Astrocyte (in vitro differentiated cells and primary cell): ENCODE data around the gene DCDC1. TPM values are rescaled to one million over a fixed set of nuclear protein-coding genes. Genes with fewer than 3 reads are reported as not detected.

Experiments used
- DNase-seq: peaks from one replicate; pipeline ENCODE4 v3.0.0-alpha.2; 2010; ENCODE audit warnings: low read depth
- FAIRE-seq: peaks from 2 replicates; lab custom pipeline; 2011; peaks lifted over from hg19 to GRCh38; lab: Jason Lieb, UNC
- H2AFZ ChIP-seq: 2 replicates; pipeline ENCODE4 v1.6.0; 2012; ENCODE audit warnings: low read depth, low read length, inconsistent platforms
- H3K27ac ChIP-seq: 2 replicates; pipeline ENCODE4 v1.5.1; 2011; ENCODE audit warnings: low read depth, low read length, inconsistent platforms
- H3K27me3 ChIP-seq: 2 replicates; pipeline ENCODE4 v1.6.0; 2011; ENCODE audit warnings: low read length, inconsistent platforms; ENCODE audit not compliant: insufficient read depth
- H3K36me3 ChIP-seq: 2 replicates; pipeline ENCODE4 v1.5.1; 2011; ENCODE audit warnings: low read length, inconsistent platforms; ENCODE audit not compliant: insufficient read depth
- H3K4me1 ChIP-seq: 2 replicates; pipeline ENCODE4 v1.5.1; 2011; ENCODE audit warnings: low read length, inconsistent platforms; ENCODE audit not compliant: insufficient read depth
- H3K4me2 ChIP-seq: 2 replicates; pipeline ENCODE4 v1.6.0; 2012; ENCODE audit warnings: low read length, inconsistent platforms
- H3K4me3 ChIP-seq: 2 replicates; pipeline ENCODE4 v1.5.1; 2011; ENCODE audit warnings: low read depth, mild to moderate bottlenecking, low read length, inconsistent platforms; ENCODE audit not compliant: insufficient read depth
- H3K79me2 ChIP-seq: 2 replicates; pipeline ENCODE4 v1.6.0; 2012; ENCODE audit warnings: mild to moderate bottlenecking, low read length, inconsistent platforms; ENCODE audit not compliant: insufficient read depth
- H3K9ac ChIP-seq: 2 replicates; pipeline ENCODE4 v1.6.0; 2012; ENCODE audit warnings: mild to moderate bottlenecking, low read length, inconsistent platforms
- H3K9me3 ChIP-seq: 2 replicates; pipeline ENCODE4 v1.5.1; 2012; ENCODE audit warnings: low read depth, mild to moderate bottlenecking, low read length, inconsistent platforms; ENCODE audit not compliant: insufficient read depth
- H4K20me1 ChIP-seq: 2 replicates; pipeline ENCODE4 v1.6.0; 2012; ENCODE audit warnings: low read length, inconsistent platforms; ENCODE audit not compliant: insufficient read depth
- H3K27ac Mint-ChIP-seq: one replicate; pipeline ENCODE4 v1.8.0; 2021; ENCODE audit warnings: mild to moderate bottlenecking, mixed read lengths; ENCODE audit not compliant: unreplicated experiment
- H3K27me3 Mint-ChIP-seq: one replicate; pipeline ENCODE4 v1.8.0; 2021; ENCODE audit warnings: low read depth, mixed read lengths; ENCODE audit not compliant: unreplicated experiment
- H3K36me3 Mint-ChIP-seq: one replicate; pipeline ENCODE4 v1.8.0; 2021; ENCODE audit warnings: low read depth, mixed read lengths; ENCODE audit not compliant: unreplicated experiment
- H3K4me1 Mint-ChIP-seq: one replicate; pipeline ENCODE4 v1.8.0; 2021; ENCODE audit warnings: low read depth, mixed read lengths; ENCODE audit not compliant: unreplicated experiment
- H3K4me3 Mint-ChIP-seq: one replicate; pipeline ENCODE4 v1.8.0; 2021; ENCODE audit warnings: mild to moderate bottlenecking, moderate library complexity, mixed read lengths; ENCODE audit not compliant: unreplicated experiment
- H3K9me3 Mint-ChIP-seq: one replicate; pipeline ENCODE4 v1.8.0; 2021; ENCODE audit warnings: mild to moderate bottlenecking, mixed read lengths; ENCODE audit not compliant: unreplicated experiment
- CTCF ChIP-seq: IDR thresholded peaks from 2 replicates; pipeline ENCODE4 v1.5.1; 2011; ENCODE audit warnings: low read depth, mild to moderate bottlenecking, inconsistent platforms, low read length, moderate library complexity; ENCODE audit not compliant: insufficient read depth
- EZH2 ChIP-seq: IDR thresholded peaks from 2 replicates; pipeline ENCODE4 v1.6.1; 2012; ENCODE audit warnings: mild to moderate bottlenecking, low read length, inconsistent platforms; ENCODE audit not compliant: insufficient read depth
- total RNA-seq: library from RNA; stranded (reverse); gene quantifications from 2 replicates; pipeline ENCODE4 v1.2.1, GENCODE V29; 2021

The DCDC1 gene
- total RNA-seq, 1 donor from 2014 or later, result 1.4 TPM

- Histone ChIP-seq H3K36me3 (no peaks in the 10 kb centered on the region), H3K4me1 (no peaks in the 10 kb centered on the region), H2AFZ (no peak overlapping the region), H3K27me3 (no peaks in the 10 kb centered on the region), H3K4me3 (no peak overlapping the region), H3K79me2 (no peaks in the 10 kb centered on the region), H3K4me2 (no peak overlapping the region), H3K9ac (no peak overlapping the region), H3K9me3 (no peaks in the 10 kb centered on the region), H4K20me1 (no peaks in the 10 kb centered on the region), H3K27ac (no peak overlapping the region)
- no peaks in the 10 kb centered on the region for H3K4me1 Mint-ChIP-seq
- no peak overlapping the region for H3K27ac Mint-ChIP-seq
- no peak for TF ChIP-seq CTCF
- no peak for TF ChIP-seq EZH2
- H3K4me3 Mint-ChIP-seq, result no peak overlapping the region
- H3K9me3 Mint-ChIP-seq, result no peaks in the 10 kb centered on the region
- H3K36me3 Mint-ChIP-seq, result no peaks in the 10 kb centered on the region
- H3K27me3 Mint-ChIP-seq, result no peaks in the 10 kb centered on the region
- FAIRE-seq (no peak), DNase-seq (no peak)
These were observed 7.8 kb downstream of the DCDC1 start for GRCh38 chr11:31361743-31362142.

- FAIRE-seq (no peak), DNase-seq (no peak)
- H3K27me3 Mint-ChIP-seq, result no peaks in the 10 kb centered on the region
- Histone ChIP-seq H3K4me2 (no peak overlapping the region), H3K27ac (no peak overlapping the region), H4K20me1 (no peaks in the 10 kb centered on the region), H3K36me3 (no peaks in the 10 kb centered on the region), H3K9ac (no peak overlapping the region), H2AFZ (no peak overlapping the region), H3K4me3 (no peak overlapping the region), H3K4me1 (no peaks in the 10 kb centered on the region), H3K9me3 (no peaks in the 10 kb centered on the region), H3K79me2 (no peaks in the 10 kb centered on the region), H3K27me3 (no peaks in the 10 kb centered on the region)
- TF ChIP-seq EZH2, result no peak
- no peak overlapping the region for H3K27ac Mint-ChIP-seq
- H3K36me3 Mint-ChIP-seq, result no peaks in the 10 kb centered on the region
- H3K9me3 Mint-ChIP-seq, result no peaks in the 10 kb centered on the region
- H3K4me1 Mint-ChIP-seq, result peaks cover 2% of the 10 kb centered on the region
- H3K4me3 Mint-ChIP-seq, result no peak overlapping the region
These were observed 13.7 kb downstream of the DCDC1 start for GRCh38 chr11:31355817-31356216.

- H3K27me3 ChIP-seq, result no peaks in the 10 kb centered on the region
- H3K27me3 Mint-ChIP-seq, result no peaks in the 10 kb centered on the region
These were observed 14.4 kb downstream of the DCDC1 start for GRCh38 chr11:31355131-31355530.

More at GRCh38 chr11:31355131-31355530, 14.4 kb downstream of the DCDC1 start:
- H3K9ac ChIP-seq, result no peak overlapping the region
- H3K36me3 Mint-ChIP-seq, result no peaks in the 10 kb centered on the region
- peaks cover 2% of the 10 kb centered on the region for H3K4me1 Mint-ChIP-seq
- TF ChIP-seq EZH2 (no peak), CTCF (no peak)
- H3K4me3 Mint-ChIP-seq, result no peak overlapping the region
- no peak overlapping the region for H3K4me3 ChIP-seq
- DNase-seq, result no peak
- H3K79me2 ChIP-seq, result no peaks in the 10 kb centered on the region
- no peaks in the 10 kb centered on the region for H4K20me1 ChIP-seq
- no peak for FAIRE-seq
- H3K36me3 ChIP-seq, result no peaks in the 10 kb centered on the region
- no peak overlapping the region for H3K4me2 ChIP-seq
- H3K27ac Mint-ChIP-seq, result no peak overlapping the region
- no peak overlapping the region for H2AFZ ChIP-seq
- no peaks in the 10 kb centered on the region for H3K4me1 ChIP-seq
- no peak overlapping the region for H3K27ac ChIP-seq
- H3K9me3 ChIP-seq, result no peaks in the 10 kb centered on the region
- no peaks in the 10 kb centered on the region for H3K9me3 Mint-ChIP-seq
